HCT116 (cell line): Measurements from ENCODE around the gene PSAP. TPM values are rescaled to one million over a fixed set of nuclear protein-coding genes. Genes with fewer than 3 reads are reported as not detected.

Source experiments
- ATAC-seq: fragments of 200-7000 bp; cut with Tn5 transposase; 2 replicates; pipeline ENCODE4 v1.9.1; 2020; ENCODE audit warnings: mild to moderate bottlenecking, moderate library complexity
- BruUV-seq: library from RNA; stranded (reverse); fragments of 400-500 nt; replicated peaks from 2 replicates; lab custom pipeline; 2021; lab: Mats Ljungman, UMichigan
- CTCF ChIA-PET: fragments of 300-600 bp; sonication (Branson Sonifier 250); formaldehyde crosslinking; loops from one replicate; lab custom pipeline; 2021; ENCODE audit warnings: antibody characterized with exemption; lab: Charles Lee
- POLR2A ChIA-PET: fragments of 300-600, 350-600 bp; sonication (Branson Sonifier 250); formaldehyde crosslinking; loops from one replicate; lab custom pipeline; 2021; ENCODE audit warnings: antibody characterized with exemption; lab: Charles Lee
- RAD21 ChIA-PET, 2 experiments: fragments of 300-600 bp; sonication (Branson Sonifier 250); formaldehyde crosslinking; loops; one replicate each; lab custom pipeline; 2023; ENCODE audit warnings: low total read pairs in 2 of 2; ENCODE audit not compliant: uncharacterized antibody in 2 of 2, unreplicated experiment in 2 of 2, low non-redundant PET in 1 of 2; lab: Charles Lee
- DNase-seq: peaks from one replicate; pipeline ENCODE4 v3.0.0-alpha.2; 2010; ENCODE audit warnings: low read depth, low spot score
- H2AFZ ChIP-seq: fragments of 200-600 bp; shearing (Covaris generic), sonication (generic); 2 replicates; pipeline ENCODE4 v1.6.1; 2017; ENCODE audit warnings: low read depth, mixed run types, mixed read lengths, antibody characterized with exemption, low read length; ENCODE audit not compliant: poor library complexity, severe bottlenecking
- H3K27ac ChIP-seq: 2 replicates; pipeline ENCODE4 v1.5.1; 2012; ENCODE audit warnings: low read depth, low read length
- H3K27me3 ChIP-seq: fragments of 200-600 bp; sonication (generic); 2 replicates; pipeline ENCODE4 v1.6.1; 2016; ENCODE audit warnings: mixed run types, low read length, mixed read lengths; ENCODE audit not compliant: insufficient read depth
- H3K36me3 ChIP-seq, 2 experiments: fragments of 200-500 bp in 1 of 2; fragments of 200-600 bp in 1 of 2; sonication (Bioruptor generic) in 1 of 2; sonication (generic) in 1 of 2; 2 replicates each; pipeline versions ENCODE4 v1.5.1 to v1.6.1; 2014 to 2016; ENCODE audit warnings: low read length in 2 of 2, inconsistent platforms in 1 of 2, mixed read lengths in 1 of 2, mixed run types in 1 of 2; ENCODE audit not compliant: insufficient read depth in 2 of 2, control insufficient read depth in 1 of 2
- H3K4me1 ChIP-seq, 2 experiments: fragments of 200-600 bp in 1 of 2; sonication (generic) in 1 of 2; 2 replicates each; pipeline versions ENCODE4 v1.5.1 to v1.6.1; 2012 to 2017; ENCODE audit warnings: low read length in 2 of 2, inconsistent platforms in 1 of 2, mild to moderate bottlenecking in 1 of 2, mixed read lengths in 1 of 2, mixed run types in 1 of 2, moderate library complexity in 1 of 2; ENCODE audit not compliant: insufficient read depth in 2 of 2, control insufficient read depth in 1 of 2
- H3K4me2 ChIP-seq: fragments of 200-600 bp; sonication (generic); 2 replicates; pipeline ENCODE4 v1.6.1; 2017; ENCODE audit warnings: mixed run types, low read length, mixed read lengths
- H3K4me3 ChIP-seq, 2 experiments: fragments of 200-600 bp in 1 of 2; sonication (generic) in 1 of 2; replicated peaks in 1 of 2; 2 replicates each; pipeline ENCODE4 v1.5.1; 2011 to 2016; ENCODE audit warnings: low read length in 2 of 2, control low read depth in 1 of 2, low read depth in 1 of 2, mild to moderate bottlenecking in 1 of 2, mixed read lengths in 1 of 2, mixed run types in 1 of 2
- H3K79me2 ChIP-seq: fragments of 200-600 bp; sonication (generic); 2 replicates; pipeline ENCODE4 v1.6.1; 2017; ENCODE audit warnings: mild to moderate bottlenecking, mixed run types, low read length, moderate library complexity, mixed read lengths; ENCODE audit not compliant: insufficient read depth
- H3K9ac ChIP-seq: fragments of 200-600 bp; sonication (generic); 2 replicates; pipeline ENCODE4 v1.6.1; 2016; ENCODE audit warnings: low read length, mixed read lengths
- H3K9me2 ChIP-seq: fragments of 200-600 bp; sonication (generic), shearing (Covaris generic); 2 replicates; pipeline ENCODE4 v1.6.1; 2017; ENCODE audit warnings: mixed run types, mild to moderate bottlenecking, moderate library complexity; ENCODE audit not compliant: insufficient read depth
- H3K9me3 ChIP-seq, 2 experiments: fragments of 200-500 bp in 1 of 2; fragments of 200-600 bp in 1 of 2; sonication (Bioruptor generic) in 1 of 2; sonication (generic) in 1 of 2; 2 replicates each; pipeline ENCODE4 v1.6.1; 2014 to 2017; ENCODE audit warnings: low read length in 2 of 2, mixed read lengths in 2 of 2, inconsistent platforms in 1 of 2, low read depth in 1 of 2, mild to moderate bottlenecking in 1 of 2, mixed run types in 1 of 2, moderate library complexity in 1 of 2; ENCODE audit not compliant: control insufficient read depth in 1 of 2, insufficient read depth in 1 of 2
- H4K20me1 ChIP-seq: fragments of 200-600 bp; sonication (generic), shearing (Covaris generic); 2 replicates; pipeline ENCODE4 v1.6.1; 2017; ENCODE audit warnings: mixed run types, mild to moderate bottlenecking, moderate library complexity; ENCODE audit not compliant: insufficient read depth
- POLR2AphosphoS5 ChIP-seq: IDR thresholded peaks from 2 replicates; pipeline ENCODE4 v1.6.1; 2011; ENCODE audit warnings: mild to moderate bottlenecking, low read depth, low read length, moderate library complexity
- ZBTB33 ChIP-seq: IDR thresholded peaks from 2 replicates; pipeline ENCODE4 v1.6.1; 2011; ENCODE audit warnings: mild to moderate bottlenecking, low read length, moderate library complexity; ENCODE audit not compliant: insufficient replicate concordance; ENCODE audit errors: extremely low read depth
- intact Hi-C: fragments of 100-400 bp; cut with micrococcal nuclease; formaldehyde crosslinking; loops from 2 replicates; pipeline ENCODE4 v1.10.0; 2022
- microRNA-seq: library from miRNA; unstranded; fragments of <30 nt; microRNA quantifications from one replicate; pipeline ENCODE4, GENCODE V29; 2016; ENCODE audit warnings: borderline number of aligned reads
- total RNA-seq: library from RNA; stranded (reverse); gene quantifications from one replicate; pipeline ENCODE4 v1.2.1, GENCODE V29; 2021; ENCODE audit not compliant: unreplicated experiment

The PSAP gene
- total RNA-seq, 1 experiment from 2014 or later = 444 TPM

GRCh38 chr10:71766717-71767419 lies 84.2 kb downstream of the PSAP start:
- RAD21 ChIA-PET = interaction anchor here in 1 of 2 experiments (1.2 kb wide), 1 partner anchor 70 kb away, joined by 3 read pairs; no protein-coding TSS in a partner anchor
- peak overlapping the region; percentile 82 for H3K27ac ChIP-seq
- ATAC-seq (peak; percentile 82), DNase-seq (peak; percentile 74)
- peak overlapping the region; percentile 85 for H3K4me2 ChIP-seq
- no peak for TF ChIP-seq ZBTB33
- TF ChIP-seq POLR2AphosphoS5 = peak; percentile 57; the same call in 1 of the 2 replicates
- H3K79me2 ChIP-seq = 0 out of 2 replicates have a peak, but pooled peaks cover 3% of the 10 kb centered on the region
- H2AFZ ChIP-seq = no peak overlapping the region
- CTCF ChIA-PET = interaction anchor here (1.0 to 3.0 kb wide), 6 partner anchors 9 to 282 kb away, joined by 3 to 11 read pairs (median 6); no protein-coding TSS in a partner anchor
- peak overlapping the region; percentile 26 to 52 for H3K4me3 ChIP-seq
- H3K9ac ChIP-seq = peak overlapping the region; percentile 64
- no peaks in the 10 kb centered on the region for H4K20me1 ChIP-seq
- POLR2A ChIA-PET = interaction anchor here (0.6 to 1.2 kb wide), 4 partner anchors 16 to 553 kb away, joined by 3 to 5 read pairs (median 4); partner anchors contain the start of gene PSAP
- BruUV-seq = no TSS peak
- H3K9me2 ChIP-seq = no peaks in the 10 kb centered on the region
- H3K9me3 ChIP-seq = no peaks in the 10 kb centered on the region
- H3K27me3 ChIP-seq = no peaks in the 10 kb centered on the region
- no peaks in the 10 kb centered on the region for H3K36me3 ChIP-seq
- H3K4me1 ChIP-seq = peaks cover 73 to 98% of the 10 kb centered on the region in 2 experiments
- intact Hi-C loops = no loop called here

Small RNA genes lying within 50 kb of the gene (microRNA-seq; reads per million reads assigned to microRNA genes)
- not detected for gene MIR7152

Other genes with a start within 250 kb of the PSAP start
- not detected for gene C10orf105, start 131.5 kb downstream of the PSAP start, total RNA-seq
- 18.5 TPM for gene VSIR, start 77.7 kb downstream of the PSAP start, total RNA-seq
- 10.6 TPM for gene CHST3, start 113.1 kb upstream of the PSAP start, total RNA-seq
- gene SPOCK2, start 237.3 kb upstream of the PSAP start, total RNA-seq = 1.1 TPM